ENCODE results near the gene MCTP2. TPM values are rescaled to one million over a fixed set of nuclear protein-coding genes. Genes with fewer than 3 reads are reported as not detected.

The MCTP2 gene
- total RNA-seq, 4 donors from 2014 or later = 0.13 to 2.0 (median 0.43) TPM

- Histone ChIP-seq H3K36me3 (no peaks in the 10 kb centered on the region), H3K27me3 (peaks cover 5 to 19% (median 15%) of the 10 kb centered on the region in 3 donors), H3K4me1 (peaks cover 4 to 9% of the 10 kb centered on the region in 2 donors), H3K9me3 (no peaks in the 10 kb centered on the region), H3K27ac (no peak overlapping the region), H3K4me3 (no peak overlapping the region)
- no peak for TF ChIP-seq POLR2A (IDR thresholded peaks at IDR 0.05)
- TF ChIP-seq CTCF (IDR thresholded peaks at IDR 0.05 in 4 of 5, conservative IDR thresholded peaks at IDR 0.05 in 1 of 5) = no peak
- intact Hi-C loops (cut with DNase I; ENCODE audit: low total_unique reads) = no loop called here
- DNase-seq (no peak), ATAC-seq (no peak)
- in situ Hi-C loops (cut with MboI; ENCODE audit: low sequenced_read_pairs in 4 of 4) = no loop called here
Observed at GRCh38 chr15:94229591-94230369, 1.6 kb upstream of the MCTP2 start.

GRCh38 chr15:94230431-94230882 is 904 bp upstream of the MCTP2 start:
- peaks cover 5 to 19% (median 15%) of the 10 kb centered on the region in 3 donors for H3K27me3 ChIP-seq
- H3K9me3 ChIP-seq = no peaks in the 10 kb centered on the region
- no peaks in the 10 kb centered on the region for H3K36me3 ChIP-seq
- TF ChIP-seq POLR2A (IDR thresholded peaks at IDR 0.05) (no peak), CTCF (IDR thresholded peaks at IDR 0.05 in 4 of 5, conservative IDR thresholded peaks at IDR 0.05 in 1 of 5) (no peak)
- DNase-seq (no peak), ATAC-seq (no peak)
- H3K27ac ChIP-seq = no peak overlapping the region
- intact Hi-C loops (cut with DNase I; ENCODE audit: low total_unique reads) (no loop called here), in situ Hi-C loops (cut with MboI; ENCODE audit: low sequenced_read_pairs in 4 of 4) (no loop called here)
- peaks cover 4 to 9% of the 10 kb centered on the region in 2 donors for H3K4me1 ChIP-seq
- peak overlapping the region; percentile 40 to 49 (median 44) for H3K4me3 ChIP-seq

DNA sequence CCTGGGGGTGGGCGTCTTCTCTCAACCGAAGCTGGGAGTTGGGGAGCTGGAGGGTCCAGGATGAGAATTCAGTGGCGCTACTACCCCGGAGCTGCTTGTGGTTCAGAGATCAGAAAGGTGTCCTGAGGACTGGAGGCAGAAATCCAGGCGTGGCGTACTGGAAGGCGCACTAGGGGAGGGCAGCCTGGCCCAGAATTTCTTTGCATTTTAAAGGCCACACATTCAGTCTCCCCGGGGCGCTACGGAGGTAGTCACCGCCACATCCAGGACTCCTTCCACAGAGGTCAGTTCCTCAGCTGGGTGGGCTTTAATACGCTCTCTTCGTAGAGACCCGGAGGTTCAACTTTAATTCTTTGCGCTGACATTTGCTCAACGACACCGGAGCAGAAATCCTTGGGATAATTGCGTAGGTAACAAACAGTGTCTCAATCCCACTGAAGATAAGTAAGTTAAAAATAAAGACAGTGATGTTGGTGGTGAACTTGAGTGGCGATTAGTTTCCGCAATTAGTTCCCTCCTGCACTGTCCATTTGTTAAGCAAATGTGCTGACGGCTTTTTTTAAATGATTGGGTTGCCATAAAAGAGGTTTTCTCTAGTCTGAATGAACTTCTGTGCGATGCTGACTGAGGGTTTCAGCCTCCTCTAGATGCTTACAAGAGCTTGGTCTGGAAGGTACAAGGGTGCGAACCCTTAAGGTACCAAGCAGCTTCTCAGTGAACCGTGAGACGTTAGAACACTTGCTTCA is 535 bp downstream of the MCTP2 start:
- intact Hi-C loops (cut with DNase I; ENCODE audit: low total_unique reads) (no loop called here), in situ Hi-C loops (cut with MboI; ENCODE audit: low sequenced_read_pairs in 4 of 4) (no loop called here)
- Histone ChIP-seq H3K27ac (no peak overlapping the region), H3K9me3 (no peaks in the 10 kb centered on the region), H3K4me3 (peak overlapping the region; percentile 40 to 49 (median 44)), H3K4me1 (peaks cover 4 to 9% of the 10 kb centered on the region in 2 donors), H3K27me3 (peaks cover 5 to 19% (median 15%) of the 10 kb centered on the region in 3 donors), H3K36me3 (no peaks in the 10 kb centered on the region)
- ATAC-seq (no peak), DNase-seq (no peak)
- TF ChIP-seq CTCF (IDR thresholded peaks at IDR 0.05 in 4 of 5, conservative IDR thresholded peaks at IDR 0.05 in 1 of 5) (no peak), POLR2A (IDR thresholded peaks at IDR 0.05) (no peak)

DNA sequence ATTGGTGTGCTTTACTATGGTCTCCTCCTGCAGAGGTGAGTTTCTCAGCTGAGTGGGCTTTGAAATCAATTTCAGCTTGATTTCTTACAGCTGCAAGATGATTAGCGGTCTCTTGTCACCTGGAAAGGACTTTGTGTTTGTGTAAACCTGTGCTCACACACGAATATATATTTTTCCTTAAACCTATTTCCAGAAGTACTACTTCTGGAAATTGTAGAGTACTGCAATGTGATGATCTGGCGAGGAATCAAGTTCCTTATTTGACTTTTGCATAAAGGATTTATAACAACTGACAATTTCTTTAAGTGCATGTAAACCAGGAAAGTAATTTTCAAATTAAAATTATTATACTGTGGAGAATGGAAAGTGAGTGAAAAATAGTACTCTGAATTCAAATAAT is 2.1 kb downstream of the MCTP2 start:
- Histone ChIP-seq H3K4me3 (no peak overlapping the region), H3K36me3 (no peaks in the 10 kb centered on the region), H3K4me1 (peaks cover 4 to 9% of the 10 kb centered on the region in 2 donors), H3K27ac (no peak overlapping the region), H3K9me3 (no peaks in the 10 kb centered on the region), H3K27me3 (peaks cover 5 to 19% (median 14%) of the 10 kb centered on the region in 3 donors)
- in situ Hi-C loops (cut with MboI; ENCODE audit: low sequenced_read_pairs in 4 of 4) = no loop called here
- DNase-seq (no peak), ATAC-seq (no peak)
- TF ChIP-seq CTCF (IDR thresholded peaks at IDR 0.05 in 4 of 5, conservative IDR thresholded peaks at IDR 0.05 in 1 of 5) = no peak
- no peak for TF ChIP-seq POLR2A (IDR thresholded peaks at IDR 0.05)
- intact Hi-C loops (cut with DNase I; ENCODE audit: low total_unique reads) = no loop called here

Measured in gastrocnemius medialis (tissue), 4 donors.